Stimulated activated naive B cell treated with anti-CD40 and anti-IgM and Interleukin-4, amounts not matched to agents 10 μg/mL and 1 μg/mL and 100 μg/mL, for 72 hours (primary cell): ENCODE measurements around the gene CBR1.

Experiments
- ATAC-seq, 2 donors: fragments of 150-1000 bp; cut with Tn5 transposase; replicated peaks; 2 replicates each; pipeline ENCODE4 v1.10.0; 2021; ENCODE audit warnings: moderate library complexity in 1 of 2
- DNase-seq: peaks from one replicate; pipeline ENCODE4 v3.0.0; 2021
- H3K27ac Mint-ChIP-seq: one replicate; pipeline ENCODE4 v1.8.0; 2022; ENCODE audit warnings: mild to moderate bottlenecking, mixed read lengths
- H3K27me3 Mint-ChIP-seq, 2 donors: one replicate each; pipeline ENCODE4 v1.8.0; 2022; ENCODE audit warnings: mixed read lengths in 2 of 2
- H3K36me3 Mint-ChIP-seq, 2 donors: one replicate each; pipeline ENCODE4 v1.8.0; 2022; ENCODE audit warnings: mixed read lengths in 2 of 2, mild to moderate bottlenecking in 1 of 2
- H3K4me1 Mint-ChIP-seq, 2 donors: one replicate each; pipeline ENCODE4 v1.8.0; 2022; ENCODE audit warnings: mixed read lengths in 2 of 2, mild to moderate bottlenecking in 1 of 2
- H3K4me3 Mint-ChIP-seq, 2 donors: one replicate each; pipeline ENCODE4 v1.8.0; 2022; ENCODE audit warnings: mild to moderate bottlenecking in 2 of 2, mixed read lengths in 2 of 2, moderate library complexity in 1 of 2
- H3K9me3 Mint-ChIP-seq, 2 donors: one replicate each; pipeline ENCODE4 v1.8.0; 2022; ENCODE audit warnings: mixed read lengths in 2 of 2, mild to moderate bottlenecking in 1 of 2

The CBR1 gene

DNA sequence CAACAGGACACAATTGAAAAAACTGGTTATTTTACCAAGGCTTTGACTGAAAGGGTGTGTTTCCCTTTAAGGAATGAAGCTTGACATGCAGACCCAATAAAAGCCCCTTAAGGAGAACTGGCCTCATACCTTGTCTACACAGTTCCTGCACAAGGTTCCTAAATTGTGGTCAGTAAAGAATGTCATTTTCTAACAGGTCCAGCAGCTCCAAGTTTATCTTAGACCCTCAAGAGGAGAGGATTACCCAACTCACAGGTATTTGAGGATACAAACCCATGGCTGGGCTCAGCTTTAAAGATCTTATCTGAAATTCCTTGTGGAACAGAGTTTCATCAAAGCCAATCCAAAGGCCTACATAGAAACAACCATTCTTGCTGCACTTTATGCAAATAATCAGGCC, 33.6 kb downstream of the CBR1 start:
- DNase-seq (no peak), ATAC-seq (no peak)
- peaks cover 24 to 28% of the 10 kb centered on the region in 2 donors for H3K27me3 Mint-ChIP-seq
- no peaks in the 10 kb centered on the region for H3K36me3 Mint-ChIP-seq
- H3K27ac Mint-ChIP-seq: no peak overlapping the region
- H3K4me1 Mint-ChIP-seq: peaks cover 3 to 17% of the 10 kb centered on the region in 2 donors
- no peaks in the 10 kb centered on the region for H3K9me3 Mint-ChIP-seq
- no peak overlapping the region for H3K4me3 Mint-ChIP-seq

DNA sequence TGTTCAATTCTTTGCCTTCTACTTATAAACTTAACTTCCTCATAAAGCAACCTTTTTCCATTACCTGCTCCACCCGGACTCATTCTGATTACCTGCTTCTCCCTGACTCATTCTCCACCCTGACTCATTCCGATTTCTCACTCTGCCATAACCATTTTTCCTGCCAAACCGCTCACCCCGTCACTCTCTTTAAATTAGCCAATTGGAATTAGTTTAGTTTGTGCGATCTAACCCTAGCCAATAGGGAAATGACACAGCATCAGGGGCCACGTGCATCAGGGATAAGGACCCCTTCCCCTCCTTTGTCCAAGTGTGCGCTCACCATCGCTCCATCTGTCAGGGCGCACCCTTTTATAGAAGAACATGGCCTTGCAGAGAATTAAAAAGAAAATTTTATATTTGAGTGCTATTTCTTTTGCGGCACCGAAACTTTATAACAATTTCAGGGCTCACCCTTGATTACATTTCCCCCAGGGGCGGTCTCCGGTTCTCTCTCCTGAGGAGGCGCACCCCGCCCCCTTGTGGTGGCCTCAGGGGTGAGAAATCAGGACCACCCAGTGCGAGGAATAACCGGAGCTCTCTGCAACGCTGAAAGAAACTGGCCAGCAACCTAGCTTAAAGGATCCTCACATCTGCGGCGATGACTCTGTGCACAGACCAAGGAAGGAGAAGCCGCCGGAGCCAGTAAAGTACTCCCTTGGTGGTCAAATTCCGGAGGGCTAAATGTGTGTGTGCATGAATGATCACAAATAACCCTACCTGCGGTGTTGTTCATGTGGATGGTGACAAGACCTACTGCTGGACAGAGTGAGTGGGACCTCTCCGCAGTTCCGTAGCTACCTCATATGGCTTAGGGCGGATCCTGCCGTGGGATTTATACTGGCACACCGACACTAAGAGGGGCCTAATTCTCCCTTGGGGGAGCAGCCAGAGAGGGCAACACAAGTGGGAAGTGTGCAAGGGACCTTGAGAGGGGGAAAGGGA, 34.8 kb downstream of the CBR1 start:
- H3K4me1 Mint-ChIP-seq: peaks cover 3 to 14% of the 10 kb centered on the region in 2 donors
- peaks cover 24 to 28% of the 10 kb centered on the region in 2 donors for H3K27me3 Mint-ChIP-seq
- no peaks in the 10 kb centered on the region for H3K9me3 Mint-ChIP-seq
- peak overlapping the region; percentile 52 to 78 for H3K4me3 Mint-ChIP-seq
- no peak overlapping the region for H3K27ac Mint-ChIP-seq
- H3K36me3 Mint-ChIP-seq: no peaks in the 10 kb centered on the region
- peak; percentile 76 to 86 for ATAC-seq
- DNase-seq: peak; percentile 26

DNA sequence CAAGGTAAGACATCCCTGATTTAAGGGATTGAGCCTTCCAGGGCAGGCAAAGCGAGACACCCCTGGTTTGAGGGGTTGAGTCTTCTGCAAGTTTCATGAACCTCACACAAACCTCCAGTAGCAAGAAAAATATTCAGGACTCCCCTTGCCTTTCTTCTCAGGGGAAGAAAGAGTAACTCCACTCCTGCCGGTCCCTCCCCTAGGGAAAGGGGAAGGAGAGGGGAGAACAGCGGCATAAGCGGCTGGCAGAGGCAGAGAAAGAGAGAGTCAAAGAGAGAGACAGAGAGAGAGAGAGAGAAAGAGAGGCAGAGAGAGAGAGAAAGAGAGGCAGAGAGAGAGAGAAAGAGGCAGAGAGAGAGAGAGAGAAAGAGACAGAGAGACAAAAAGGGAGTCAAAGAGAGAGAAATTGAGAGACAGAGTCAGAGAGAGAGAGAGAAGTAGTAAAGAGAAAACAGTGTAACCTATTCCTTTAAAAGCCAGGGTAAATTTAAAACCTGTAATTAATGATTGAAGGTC, 35.6 kb downstream of the CBR1 start:
- Mint-ChIP-seq H3K27me3 (peaks cover 24 to 29% of the 10 kb centered on the region in 2 donors), H3K4me1 (peaks cover 3 to 14% of the 10 kb centered on the region in 2 donors), H3K36me3 (no peaks in the 10 kb centered on the region), H3K4me3 (peak overlapping the region; percentile 52 to 78), H3K9me3 (no peaks in the 10 kb centered on the region), H3K27ac (no peak overlapping the region)
- ATAC-seq: no peak
- no peak for DNase-seq

DNA sequence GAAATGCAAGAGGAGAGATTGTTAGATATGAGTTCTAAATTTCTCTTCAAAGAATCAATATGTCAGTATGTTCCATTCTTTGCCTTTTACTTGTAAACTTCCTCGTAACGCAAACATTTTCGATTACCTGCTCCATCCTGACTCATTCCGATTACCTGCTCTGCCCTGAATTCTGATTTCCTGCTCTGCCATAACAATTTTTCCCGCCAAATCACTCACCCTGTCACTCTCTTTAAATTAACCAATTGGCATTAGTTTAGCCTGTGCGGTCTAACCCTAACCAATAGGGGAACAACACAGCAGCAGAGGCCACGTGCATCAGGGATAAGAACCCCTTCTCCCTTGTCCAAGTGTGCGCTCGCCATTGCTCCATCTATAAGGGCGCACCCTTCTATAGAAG, 40.0 kb downstream of the CBR1 start:
- Mint-ChIP-seq H3K4me3 (no peak overlapping the region), H3K4me1 (peaks cover 2 to 27% of the 10 kb centered on the region in 2 donors), H3K9me3 (no peaks in the 10 kb centered on the region), H3K27ac (no peak overlapping the region), H3K36me3 (no peaks in the 10 kb centered on the region), H3K27me3 (peaks cover 20 to 32% of the 10 kb centered on the region in 2 donors)
- ATAC-seq (no peak), DNase-seq (no peak)

DNA sequence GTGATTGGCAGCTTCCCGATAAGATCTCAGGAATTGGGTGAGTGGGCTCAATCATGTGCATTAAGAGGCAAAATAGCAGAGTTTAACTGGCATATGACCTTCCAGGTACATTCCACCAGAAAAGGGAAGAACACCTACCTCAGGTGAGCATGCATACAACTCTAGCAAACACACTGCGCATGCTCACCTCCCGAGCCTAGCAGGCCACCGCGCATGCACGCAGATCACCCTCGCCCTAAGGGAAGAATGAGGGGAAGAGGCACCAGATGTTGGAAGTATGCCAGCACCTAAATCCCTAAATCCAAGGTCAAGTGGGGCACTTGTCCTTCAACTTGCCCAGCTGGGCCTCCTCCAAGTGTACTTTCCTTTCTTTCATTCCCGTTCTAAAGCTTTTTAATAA, 41.4 kb downstream of the CBR1 start:
- H3K36me3 Mint-ChIP-seq: no peaks in the 10 kb centered on the region
- peaks cover 7 to 20% of the 10 kb centered on the region in 2 donors for H3K27me3 Mint-ChIP-seq
- no peak for DNase-seq
- no peak overlapping the region for H3K4me3 Mint-ChIP-seq
- ATAC-seq: no peak
- H3K4me1 Mint-ChIP-seq: peaks cover 3 to 28% of the 10 kb centered on the region in 2 donors
- H3K27ac Mint-ChIP-seq: no peak overlapping the region
- H3K9me3 Mint-ChIP-seq: no peaks in the 10 kb centered on the region

DNA sequence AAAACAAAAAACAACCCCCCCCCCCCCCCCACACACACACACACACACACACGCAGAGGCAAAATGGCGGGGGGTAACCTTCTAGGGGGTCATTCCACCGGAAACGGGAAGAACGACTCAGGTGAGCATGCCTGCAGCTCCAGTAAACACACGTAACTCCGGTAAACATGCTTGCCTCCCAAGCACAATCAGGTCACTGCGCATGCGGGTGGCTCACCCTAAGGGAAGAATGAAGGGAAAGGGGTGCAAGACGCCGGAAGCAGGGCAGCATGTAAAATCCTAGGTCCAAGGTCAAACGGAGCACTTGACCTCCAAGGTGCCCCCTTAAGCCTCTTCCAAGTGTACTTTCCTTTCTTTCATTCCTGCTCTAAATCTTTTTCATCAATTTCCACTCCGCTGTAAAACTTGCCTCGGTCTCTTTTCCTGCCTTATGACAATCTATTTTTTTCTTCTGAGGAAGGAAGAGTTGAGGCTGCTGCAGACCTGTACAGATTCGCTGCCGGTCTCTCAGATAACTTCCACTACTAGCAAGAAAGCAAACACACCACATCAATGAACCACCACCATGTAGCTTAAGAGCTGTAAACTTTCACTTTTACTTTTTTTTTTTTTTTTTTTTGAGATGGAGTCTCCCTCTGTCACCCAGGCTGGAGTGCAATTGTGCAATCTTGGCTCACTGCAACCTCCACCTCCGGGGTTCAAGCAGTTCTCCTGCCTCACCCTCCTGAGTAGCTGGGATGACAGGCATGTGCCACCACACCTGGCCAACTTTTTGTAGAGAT, 44.0 kb downstream of the CBR1 start:
- Mint-ChIP-seq H3K4me3 (peak overlapping the region; percentile 68 to 86), H3K9me3 (peaks cover 0 to 1% of the 10 kb centered on the region in 2 donors), H3K36me3 (no peaks in the 10 kb centered on the region), H3K27me3 (peaks cover 0 to 5% of the 10 kb centered on the region in 2 donors), H3K27ac (peak overlapping the region; percentile 52), H3K4me1 (peaks cover 3 to 28% of the 10 kb centered on the region in 2 donors)
- ATAC-seq (no peak), DNase-seq (no peak)

DNA sequence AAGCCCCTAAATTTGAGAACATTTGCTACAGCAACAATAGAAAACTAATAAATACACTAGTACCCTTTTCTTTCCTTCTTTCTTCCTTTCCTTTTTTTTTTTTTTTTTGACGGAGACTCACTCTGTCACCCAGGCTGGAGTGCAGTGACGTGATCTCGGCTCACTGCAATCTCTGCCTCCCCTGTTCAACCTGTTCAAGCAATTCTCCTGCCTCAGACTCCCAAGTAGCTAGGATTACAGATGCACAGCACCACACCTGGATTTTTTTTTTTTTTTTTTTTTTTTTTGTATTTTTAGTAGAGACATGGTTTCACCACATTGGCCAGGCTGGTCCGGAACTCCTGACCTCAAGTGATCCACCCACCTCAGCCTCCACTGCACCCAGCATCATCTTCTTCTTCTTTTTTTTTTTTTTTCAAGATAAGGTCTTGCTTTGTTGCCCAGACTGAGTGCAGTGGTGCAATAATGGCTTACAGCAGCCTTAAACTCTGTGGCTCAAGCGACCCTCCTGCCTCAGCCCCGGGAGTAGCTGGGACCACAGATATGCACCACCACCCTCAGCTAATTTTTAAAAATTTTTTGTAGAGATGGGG, 45.4 kb downstream of the CBR1 start:
- Mint-ChIP-seq H3K4me3 (no peak overlapping the region), H3K36me3 (no peaks in the 10 kb centered on the region), H3K4me1 (peaks cover 3 to 28% of the 10 kb centered on the region in 2 donors), H3K27ac (no peak overlapping the region), H3K9me3 (peaks cover 0 to 1% of the 10 kb centered on the region in 2 donors), H3K27me3 (peaks cover 0 to 5% of the 10 kb centered on the region in 2 donors)
- no peak for ATAC-seq
- no peak for DNase-seq

DNA sequence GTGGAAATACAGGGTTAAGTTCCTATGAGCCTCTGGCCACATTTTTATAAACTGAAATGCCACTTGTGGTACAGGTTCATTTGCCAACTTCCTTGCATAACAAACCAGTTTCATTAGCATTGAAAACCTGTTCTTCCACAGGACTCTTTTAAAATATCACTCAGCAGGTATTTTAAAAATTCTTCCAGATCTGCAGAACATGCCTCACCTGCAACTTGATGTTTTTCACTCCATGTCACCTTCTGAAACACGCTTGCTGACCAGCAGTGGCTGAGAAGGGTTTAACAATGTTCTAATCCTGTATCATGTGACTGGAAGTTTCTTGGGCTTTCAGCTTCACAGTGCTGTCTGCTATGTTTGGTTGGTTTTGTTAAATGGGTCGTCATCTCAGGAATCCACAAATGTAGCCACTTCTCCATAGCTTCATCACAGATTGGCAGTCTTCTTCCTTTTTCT, 47.5 kb downstream of the CBR1 start:
- H3K27ac Mint-ChIP-seq: no peak overlapping the region
- H3K27me3 Mint-ChIP-seq: no peaks in the 10 kb centered on the region
- peaks cover 0 to 1% of the 10 kb centered on the region in 2 donors for H3K9me3 Mint-ChIP-seq
- no peak overlapping the region for H3K4me3 Mint-ChIP-seq
- DNase-seq (no peak), ATAC-seq (no peak)
- H3K36me3 Mint-ChIP-seq: no peaks in the 10 kb centered on the region
- peaks cover 3 to 26% of the 10 kb centered on the region in 2 donors for H3K4me1 Mint-ChIP-seq

DNA sequence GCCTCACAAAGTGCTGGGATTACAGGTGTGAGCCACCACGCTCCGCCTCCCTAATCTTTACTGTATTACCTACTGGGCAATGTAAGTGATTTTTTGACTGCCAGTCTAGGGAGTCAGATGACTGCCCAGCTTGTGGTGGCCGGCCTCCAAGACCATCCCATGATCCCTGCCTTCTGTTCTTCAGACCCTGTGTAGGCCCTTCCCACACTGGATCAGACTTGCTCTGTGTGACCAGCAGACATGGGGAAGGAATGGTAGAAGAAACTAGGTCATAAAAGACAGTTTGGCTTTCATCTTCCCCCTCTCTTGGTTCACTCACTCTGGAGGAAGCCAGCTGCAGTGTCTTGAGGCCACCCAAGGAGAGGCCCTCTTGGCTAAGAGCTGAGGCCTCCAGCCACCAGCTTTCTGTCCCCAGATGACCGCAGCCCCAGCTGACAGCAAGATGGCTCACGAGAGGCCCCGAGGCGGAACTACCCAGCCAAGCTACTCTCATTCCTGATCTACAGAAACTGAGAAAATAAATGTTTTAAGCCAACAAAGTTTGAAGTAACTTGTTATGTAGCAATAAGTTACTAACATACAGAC, 50.6 kb downstream of the CBR1 start:
- peaks cover 2 to 4% of the 10 kb centered on the region in 2 donors for H3K4me1 Mint-ChIP-seq
- ATAC-seq: no peak
- H3K36me3 Mint-ChIP-seq: no peaks in the 10 kb centered on the region
- no peak for DNase-seq
- no peak overlapping the region for H3K4me3 Mint-ChIP-seq
- H3K27ac Mint-ChIP-seq: no peak overlapping the region
- peaks cover 0 to 1% of the 10 kb centered on the region in 2 donors for H3K9me3 Mint-ChIP-seq
- H3K27me3 Mint-ChIP-seq: no peaks in the 10 kb centered on the region
